ENCODE results near the gene ANKMY1.

DNA sequence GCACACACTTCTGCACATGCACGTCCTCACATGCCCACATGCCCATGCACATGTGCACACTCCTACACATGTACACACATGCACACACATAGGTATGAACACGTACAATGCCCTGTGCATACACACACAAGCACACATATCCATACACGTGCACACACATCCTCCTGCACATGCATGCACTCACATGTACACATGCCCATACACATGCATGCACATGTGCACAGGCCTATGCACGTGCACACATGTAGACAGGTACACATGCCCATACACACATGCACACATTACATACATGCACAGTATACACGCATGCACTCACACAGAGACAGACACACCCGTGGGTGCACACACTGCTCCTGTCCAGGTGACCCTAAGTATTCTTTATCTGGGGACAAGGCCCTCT lies 88.0 kb downstream of the ANKMY1 start:
- TF ChIP-seq ZFP30 (CRISPR knock-in tag; IDR thresholded peaks at IDR 0.05), result no peak
- TF ChIP-seq ARNTL (CRISPR knock-in tag; IDR thresholded peaks at IDR 0.05; ENCODE audit: borderline replicate concordance, low read depth), result no peak
- TF ChIP-seq ESRRG (CRISPR knock-in tag; IDR thresholded peaks at IDR 0.05), result no peak
- TF ChIP-seq, protein P1, sequence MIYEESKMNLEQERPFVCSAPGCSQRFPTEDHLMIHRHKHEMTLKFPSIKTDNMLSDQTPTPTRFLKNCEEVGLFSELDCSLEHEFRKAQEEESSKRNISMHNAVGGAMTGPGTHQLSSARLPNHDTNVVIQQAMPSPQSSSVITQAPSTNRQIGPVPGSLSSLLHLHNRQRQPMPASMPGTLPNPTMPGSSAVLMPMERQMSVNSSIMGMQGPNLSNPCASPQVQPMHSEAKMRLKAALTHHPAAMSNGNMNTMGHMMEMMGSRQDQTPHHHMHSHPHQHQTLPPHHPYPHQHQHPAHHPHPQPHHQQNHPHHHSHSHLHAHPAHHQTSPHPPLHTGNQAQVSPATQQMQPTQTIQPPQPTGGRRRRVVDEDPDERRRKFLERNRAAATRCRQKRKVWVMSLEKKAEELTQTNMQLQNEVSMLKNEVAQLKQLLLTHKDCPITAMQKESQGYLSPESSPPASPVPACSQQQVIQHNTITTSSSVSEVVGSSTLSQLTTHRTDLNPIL (CRISPR knock-in tag; IDR thresholded peaks at IDR 0.05; ENCODE audit: low read depth), result no peak
- no peak for TF ChIP-seq GLIS3 (CRISPR knock-in tag; IDR thresholded peaks at IDR 0.05)
- TF ChIP-seq, protein P2, sequence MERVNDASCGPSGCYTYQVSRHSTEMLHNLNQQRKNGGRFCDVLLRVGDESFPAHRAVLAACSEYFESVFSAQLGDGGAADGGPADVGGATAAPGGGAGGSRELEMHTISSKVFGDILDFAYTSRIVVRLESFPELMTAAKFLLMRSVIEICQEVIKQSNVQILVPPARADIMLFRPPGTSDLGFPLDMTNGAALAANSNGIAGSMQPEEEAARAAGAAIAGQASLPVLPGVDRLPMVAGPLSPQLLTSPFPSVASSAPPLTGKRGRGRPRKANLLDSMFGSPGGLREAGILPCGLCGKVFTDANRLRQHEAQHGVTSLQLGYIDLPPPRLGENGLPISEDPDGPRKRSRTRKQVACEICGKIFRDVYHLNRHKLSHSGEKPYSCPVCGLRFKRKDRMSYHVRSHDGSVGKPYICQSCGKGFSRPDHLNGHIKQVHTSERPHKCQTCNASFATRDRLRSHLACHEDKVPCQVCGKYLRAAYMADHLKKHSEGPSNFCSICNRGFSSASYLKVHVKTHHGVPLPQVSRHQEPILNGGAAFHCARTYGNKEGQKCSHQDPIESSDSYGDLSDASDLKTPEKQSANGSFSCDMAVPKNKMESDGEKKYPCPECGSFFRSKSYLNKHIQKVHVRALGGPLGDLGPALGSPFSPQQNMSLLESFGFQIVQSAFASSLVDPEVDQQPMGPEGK (CRISPR knock-in tag; IDR thresholded peaks at IDR 0.05; ENCODE audit: borderline replicate concordance), result no peak
- no peak for TF ChIP-seq RARB (CRISPR knock-in tag; IDR thresholded peaks at IDR 0.05)
- TF ChIP-seq ISL1 (CRISPR knock-in tag; IDR thresholded peaks at IDR 0.05), result no peak
- no peak for TF ChIP-seq ZC3H10 (CRISPR knock-in tag; IDR thresholded peaks at IDR 0.05)
- no peak for TF ChIP-seq CSDC2 (CRISPR knock-in tag; IDR thresholded peaks at IDR 0.05)
- TF ChIP-seq TOX (CRISPR knock-in tag; IDR thresholded peaks at IDR 0.05; ENCODE audit: borderline replicate concordance), result no peak
